GM12891 (cell line): Measurements from ENCODE around the gene HDLBP.

Experiments
- PAX5 ChIP-seq: IDR thresholded peaks from 2 replicates; pipeline ENCODE4 v1.6.1; 2011; ENCODE audit warnings: low read length, moderate library complexity, mild to moderate bottlenecking; ENCODE audit not compliant: insufficient read depth, severe bottlenecking
- POLR2AphosphoS5 ChIP-seq: IDR thresholded peaks from 2 replicates; pipeline ENCODE4 v1.6.1; 2011; ENCODE audit warnings: low read depth, low read length, control low read depth
- SPI1 ChIP-seq: IDR thresholded peaks from 2 replicates; pipeline ENCODE4 v1.6.1; 2011; ENCODE audit warnings: low read depth, low read length, control low read depth
- TAF1 ChIP-seq: IDR thresholded peaks from 2 replicates; pipeline ENCODE4 v1.6.1; 2011; ENCODE audit warnings: low read depth, low read length, control low read depth

DNA sequence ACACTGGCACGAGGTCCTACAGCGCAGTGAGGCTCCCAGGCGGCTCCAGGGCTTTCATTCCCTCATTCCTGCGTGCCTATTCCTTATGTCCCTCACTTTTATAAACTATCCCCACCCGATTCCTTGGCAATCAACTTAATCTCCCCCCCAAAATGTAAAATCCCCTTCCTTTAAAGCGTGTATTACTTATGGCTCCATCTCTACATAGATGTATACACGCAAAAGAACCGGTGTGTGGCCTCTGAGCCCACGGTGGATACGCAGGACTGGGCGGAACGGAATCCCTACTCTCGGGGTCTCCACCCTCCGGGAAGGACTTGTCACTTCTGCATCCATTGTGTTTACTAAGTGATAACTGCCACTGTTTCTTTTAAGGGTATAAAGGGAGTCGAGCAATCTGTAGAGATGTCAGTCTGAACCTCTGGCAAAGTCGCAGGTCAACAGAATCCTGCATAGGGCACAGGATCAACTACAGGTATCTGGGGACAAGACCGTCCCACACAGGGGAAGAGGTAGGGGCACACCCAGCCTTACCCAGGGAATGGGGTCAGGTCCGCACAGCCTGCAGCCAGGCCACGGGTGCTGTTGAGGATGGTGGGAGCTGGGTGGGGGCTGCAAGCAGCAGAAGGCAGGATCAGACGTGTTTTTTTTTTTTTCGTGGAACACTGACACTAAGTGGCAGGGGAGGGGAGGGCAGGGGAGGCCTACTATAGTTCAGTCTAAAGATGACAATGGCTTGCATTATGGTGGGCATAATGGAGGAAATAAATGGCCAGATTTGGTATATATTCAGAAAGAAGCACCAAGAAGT is 42.1 kb downstream of the HDLBP start:
- TF ChIP-seq TAF1 (no peak), POLR2AphosphoS5 (no peak), PAX5 (no peak), SPI1 (no peak)
